GM12878 (cell line): ENCODE data around the gene USP38. TPM values are rescaled to one million over a fixed set of nuclear protein-coding genes. Genes with fewer than 3 reads are reported as not detected.

Source experiments
- ATAC-seq: fragments of 200-7000 bp; cut with Tn5 transposase; 3 replicates; pipeline ENCODE4 v1.9.1; 2020; ENCODE audit warnings: mild to moderate bottlenecking, moderate library complexity
- BruUV-seq: library from RNA; stranded (reverse); fragments of 400-500 nt; replicated peaks from 2 replicates; lab custom pipeline; 2021; lab: Mats Ljungman, UMichigan
- CTCF ChIA-PET: fragments of 300-600 bp; sonication (Branson Sonifier 250); formaldehyde crosslinking; extraction: SDS; loops from one replicate; lab custom pipeline; 2021; ENCODE audit warnings: inconsistent platforms; lab: Yijun Ruan, JAX
- POLR2A ChIA-PET: fragments of 350-600 bp; formaldehyde crosslinking; extraction: SDS; loops from one replicate; lab custom pipeline; 2021; ENCODE audit warnings: inconsistent platforms; lab: Charles Lee
- RAD21 ChIA-PET: fragments of 300-600 bp; sonication (Branson Sonifier 250); formaldehyde crosslinking; loops from one replicate; lab custom pipeline; 2023; ENCODE audit warnings: antibody characterized with exemption; ENCODE audit not compliant: unreplicated experiment; lab: Charles Lee
- SMC1A ChIA-PET: fragments of 300-600 bp; sonication (Branson Sonifier 250); formaldehyde crosslinking; loops from one replicate; lab custom pipeline; 2023; ENCODE audit not compliant: unreplicated experiment, uncharacterized antibody; lab: Charles Lee
- DNase-seq: peaks from one replicate; pipeline ENCODE4 v3.0.0-alpha.2; 2011; ENCODE audit warnings: low read depth, low spot score
- FAIRE-seq: peaks from 3 replicates; lab custom pipeline; 2011; peaks lifted over from hg19 to GRCh38; lab: Jason Lieb, UNC
- H2AFZ ChIP-seq: 2 replicates; pipeline ENCODE4 v1.6.0; 2011; ENCODE audit warnings: low read depth, low read length, control low read depth; ENCODE audit not compliant: control insufficient read depth
- H3K27ac ChIP-seq: 2 replicates; pipeline ENCODE4 v1.5.1; 2011; ENCODE audit warnings: control low read depth; ENCODE audit not compliant: control insufficient read depth, insufficient read depth
- H3K27me3 ChIP-seq, 2 experiments: replicated peaks in 1 of 2; 2 replicates each; pipeline versions ENCODE4 v1.6.0 to v1.6.1; 2011; ENCODE audit warnings: low read length in 1 of 2; ENCODE audit not compliant: control insufficient read depth in 2 of 2, insufficient read depth in 2 of 2
- H3K36me3 ChIP-seq, 2 experiments: 2 replicates each; pipeline ENCODE4 v1.5.1; 2011; ENCODE audit warnings: low read length in 1 of 2; ENCODE audit not compliant: control insufficient read depth in 2 of 2, insufficient read depth in 2 of 2
- H3K4me1 ChIP-seq: 2 replicates; pipeline ENCODE4 v1.6.1; 2011; ENCODE audit warnings: mild to moderate bottlenecking, low read length, moderate library complexity, mixed read lengths; ENCODE audit not compliant: control insufficient read depth, insufficient read depth
- H3K4me2 ChIP-seq: 2 replicates; pipeline ENCODE4 v1.6.0; 2011; ENCODE audit warnings: control low read depth; ENCODE audit not compliant: control insufficient read depth, insufficient read depth
- H3K4me3 ChIP-seq: fragments of 200-600 bp; sonication (generic); 2 replicates; pipeline ENCODE4 v1.5.1; 2016
- H3K79me2 ChIP-seq: 2 replicates; pipeline ENCODE4 v1.6.0; 2011; ENCODE audit warnings: low read length; ENCODE audit not compliant: control insufficient read depth, insufficient read depth
- H3K9ac ChIP-seq: 2 replicates; pipeline ENCODE4 v1.8.0; 2011; ENCODE audit warnings: low read length, control low read depth, mixed read lengths; ENCODE audit not compliant: control insufficient read depth, insufficient read depth
- H3K9me3 ChIP-seq: replicated peaks from 3 replicates; pipeline ENCODE4 v1.5.1; 2011; ENCODE audit warnings: mild to moderate bottlenecking, low read length; ENCODE audit not compliant: control insufficient read depth, insufficient read depth
- H4K20me1 ChIP-seq: 2 replicates; pipeline ENCODE4 v1.6.0; 2011; ENCODE audit not compliant: control insufficient read depth, insufficient read depth
- BMI1 ChIP-seq: fragments of 450-650 bp; IDR thresholded peaks from 2 replicates; pipeline ENCODE4 v1.6.1; 2016; ENCODE audit warnings: mild to moderate bottlenecking, moderate library complexity, borderline replicate concordance
- CUX1 ChIP-seq: IDR thresholded peaks from 2 replicates; pipeline ENCODE4 v1.6.1; 2012; ENCODE audit warnings: improper control_type of control experiment, low read depth, low read length; ENCODE audit not compliant: insufficient replicate concordance
- E2F8 ChIP-seq: fragments of 450-650 bp; IDR thresholded peaks from 2 replicates; pipeline ENCODE4 v1.6.1; 2018; ENCODE audit warnings: mild to moderate bottlenecking, low read depth, moderate library complexity; ENCODE audit not compliant: partially characterized antibody
- WRNIP1 ChIP-seq: IDR thresholded peaks from 2 replicates; pipeline ENCODE4 v1.6.1; 2011; ENCODE audit warnings: low read depth, low read length, improper control_type of control experiment, borderline replicate concordance
- YY1 ChIP-seq: IDR thresholded peaks from 2 replicates; pipeline ENCODE4 v1.6.1; 2011; ENCODE audit warnings: low read depth, mild to moderate bottlenecking, low read length
- ZNF207 ChIP-seq: fragments of 450-650 bp; IDR thresholded peaks from 2 replicates; pipeline ENCODE4 v1.6.1; 2014; ENCODE audit warnings: antibody characterized with exemption, mild to moderate bottlenecking, borderline replicate concordance
- WGBS: methylation state at CpG from one replicate; pipeline ENCODE4 v1.1.6; 2016; ENCODE audit warnings: low lambda C conversion rate; ENCODE audit not compliant: insufficient replicate concordance, insufficient coverage; ENCODE audit errors: missing lambda C conversion rate; 5-methylcytosine and 5-hydroxymethylcytosine counted together
- in situ Hi-C: fragments of 300-500 bp; cut with MboI; formaldehyde crosslinking; loops from 9 replicates; pipeline ENCODE4 v1.14.3; 2018; ENCODE audit warnings: mixed read lengths
- intact Hi-C: fragments of 100-400 bp; cut with micrococcal nuclease; formaldehyde crosslinking; loops from one replicate; pipeline ENCODE4 v1.14.2; 2022; ENCODE audit not compliant: unreplicated experiment
- polyA plus RNA-seq, 11 experiments: library from polyadenylated mRNA; depleted of rRNA in 4 of 11; unstranded in 6 of 11; stranded (reverse) in 5 of 11; fragments of >200 nt; fragmentation: Nextera tagmentation in 4 of 11; fragmentation: Illumina TruSeq in 1 of 11; extraction: Ambion mirVana in 4 of 11; extraction: Trizol in 1 of 11; gene quantifications; 1 replicate in 1 of 11; 2 replicates in 10 of 11; pipeline versions ENCODE4 v1.2.1 to v1.2.3, GENCODE V29; 2011 to 2016; ENCODE audit warnings: inconsistent platforms in 2 of 11, missing spikeins in 2 of 11, low read depth in 1 of 11
- total RNA-seq, 4 experiments: library from RNA; depleted of rRNA in 3 of 4; stranded (reverse); fragments of >200 nt in 3 of 4; fragmentation: Illumina TruSeq in 1 of 4; extraction: Trizol in 1 of 4; gene quantifications; 2 replicates each; pipeline versions ENCODE4 v1.2.1 to v1.2.3, GENCODE V29; 2013 to 2021
- TF ChIP-seq, protein P1 (sequence below): fragments of 450-650 bp; IDR thresholded peaks from 2 replicates; pipeline ENCODE4 v1.6.1; 2016; ENCODE audit warnings: mild to moderate bottlenecking, moderate library complexity, borderline replicate concordance

The USP38 gene
- total and polyA plus RNA-seq, 10 of the 15 experiments (the other 5 are each of a cell fraction or from before 2014, with no cell fraction given), result 4.4 to 19.0 (median 14.7) TPM

DNA sequence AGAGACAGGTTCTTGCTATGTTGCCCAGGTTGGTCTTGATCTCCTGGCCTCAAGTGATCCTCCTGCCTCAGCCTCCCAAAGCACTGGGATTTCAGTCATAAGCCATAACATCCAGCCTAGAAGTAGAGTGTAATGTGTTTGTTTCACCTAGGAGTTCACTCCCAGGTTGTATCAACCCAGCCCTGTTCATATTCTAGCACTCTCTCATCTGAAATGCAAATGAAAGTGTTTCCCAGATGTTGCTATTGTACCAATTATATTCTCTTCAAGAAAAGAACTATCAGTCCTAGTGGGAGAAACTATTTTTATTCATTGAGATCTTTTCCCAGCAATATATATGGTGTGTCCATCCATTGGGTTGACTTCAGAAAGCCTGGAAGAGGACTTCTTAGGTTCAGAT lies 72.6 kb downstream of the USP38 start (continued):
- TF ChIP-seq, protein P1, sequence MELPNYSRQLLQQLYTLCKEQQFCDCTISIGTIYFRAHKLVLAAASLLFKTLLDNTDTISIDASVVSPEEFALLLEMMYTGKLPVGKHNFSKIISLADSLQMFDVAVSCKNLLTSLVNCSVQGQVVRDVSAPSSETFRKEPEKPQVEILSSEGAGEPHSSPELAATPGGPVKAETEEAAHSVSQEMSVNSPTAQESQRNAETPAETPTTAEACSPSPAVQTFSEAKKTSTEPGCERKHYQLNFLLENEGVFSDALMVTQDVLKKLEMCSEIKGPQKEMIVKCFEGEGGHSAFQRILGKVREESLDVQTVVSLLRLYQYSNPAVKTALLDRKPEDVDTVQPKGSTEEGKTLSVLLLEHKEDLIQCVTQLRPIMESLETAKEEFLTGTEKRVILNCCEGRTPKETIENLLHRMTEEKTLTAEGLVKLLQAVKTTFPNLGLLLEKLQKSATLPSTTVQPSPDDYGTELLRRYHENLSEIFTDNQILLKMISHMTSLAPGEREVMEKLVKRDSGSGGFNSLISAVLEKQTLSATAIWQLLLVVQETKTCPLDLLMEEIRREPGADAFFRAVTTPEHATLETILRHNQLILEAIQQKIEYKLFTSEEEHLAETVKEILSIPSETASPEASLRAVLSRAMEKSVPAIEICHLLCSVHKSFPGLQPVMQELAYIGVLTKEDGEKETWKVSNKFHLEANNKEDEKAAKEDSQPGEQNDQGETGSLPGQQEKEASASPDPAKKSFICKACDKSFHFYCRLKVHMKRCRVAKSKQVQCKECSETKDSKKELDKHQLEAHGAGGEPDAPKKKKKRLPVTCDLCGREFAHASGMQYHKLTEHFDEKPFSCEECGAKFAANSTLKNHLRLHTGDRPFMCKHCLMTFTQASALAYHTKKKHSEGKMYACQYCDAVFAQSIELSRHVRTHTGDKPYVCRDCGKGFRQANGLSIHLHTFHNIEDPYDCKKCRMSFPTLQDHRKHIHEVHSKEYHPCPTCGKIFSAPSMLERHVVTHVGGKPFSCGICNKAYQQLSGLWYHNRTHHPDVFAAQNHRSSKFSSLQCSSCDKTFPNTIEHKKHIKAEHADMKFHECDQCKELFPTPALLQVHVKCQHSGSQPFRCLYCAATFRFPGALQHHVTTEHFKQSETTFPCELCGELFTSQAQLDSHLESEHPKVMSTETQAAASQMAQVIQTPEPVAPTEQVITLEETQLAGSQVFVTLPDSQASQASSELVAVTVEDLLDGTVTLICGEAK, result no peak
- TF ChIP-seq YY1, result no peak

- ChIA-PET RAD21 (no interaction called here), POLR2A (no interaction called here), SMC1A (no interaction called here), CTCF (interaction anchor here (1.0 kb wide), 1 partner anchor 115 kb away, joined by 3 read pairs; no protein-coding TSS in a partner anchor)
- no peak overlapping the region for H3K4me2 ChIP-seq
- no peak for FAIRE-seq
- H3K4me3 ChIP-seq, result no peak overlapping the region
- no peak overlapping the region for H2AFZ ChIP-seq
- in situ Hi-C loops, result no loop called here
- ATAC-seq, result no peak
- no peaks in the 10 kb centered on the region for H3K4me1 ChIP-seq
- no peaks in the 10 kb centered on the region; a peak in 2 of 4 replicates for H3K27me3 ChIP-seq
- no TSS peak for BruUV-seq
- H4K20me1 ChIP-seq, result no peaks in the 10 kb centered on the region
- no peaks in the 10 kb centered on the region for H3K9me3 ChIP-seq
- DNase-seq, result no peak
- H3K79me2 ChIP-seq, result no peaks in the 10 kb centered on the region
- 19% methylated on average over 3 of the region's 3 CpGs for WGBS
- H3K27ac ChIP-seq, result no peak overlapping the region
- intact Hi-C loops, result no loop called here
- no peaks in the 10 kb centered on the region for H3K36me3 ChIP-seq
- no peak overlapping the region for H3K9ac ChIP-seq
- TF ChIP-seq ZNF207 (no peak), CUX1 (no peak), BMI1 (no peak), WRNIP1 (no peak), E2F8 (no peak)
Observed at GRCh38 chr4:143260750-143261149, 76.0 kb downstream of the USP38 start.
